H9 (cell line): Measurements from ENCODE around the gene CCDC124. TPM values are rescaled to one million over a fixed set of nuclear protein-coding genes. Genes with fewer than 3 reads are reported as not detected.

Experiments used
- DNase-seq: peaks from one replicate; pipeline ENCODE4 v3.0.0-alpha.2; 2017
- H2AFZ ChIP-seq: one replicate; pipeline ENCODE4 v1.6.1; 2013; ENCODE audit warnings: mild to moderate bottlenecking, low read length, control low read depth, moderate library complexity
- H2AK5ac ChIP-seq: 2 replicates; pipeline ENCODE4 v1.6.1; 2013; ENCODE audit warnings: low read length, control low read depth, mixed read lengths; ENCODE audit not compliant: insufficient read length
- H2BK120ac ChIP-seq: one replicate; pipeline ENCODE4 v1.6.1; 2013; ENCODE audit warnings: low read depth, mild to moderate bottlenecking, low read length, control low read depth, inconsistent platforms; ENCODE audit not compliant: poor library complexity, severe bottlenecking
- H2BK12ac ChIP-seq: 2 replicates; pipeline ENCODE4 v1.6.1; 2013; ENCODE audit warnings: low read length, control low read depth, mixed read lengths, low read depth; ENCODE audit not compliant: insufficient read length
- H2BK15ac ChIP-seq: 2 replicates; pipeline ENCODE4 v1.6.1; 2013; ENCODE audit warnings: low read depth, low read length, control low read depth
- H2BK20ac ChIP-seq: one replicate; pipeline ENCODE4 v1.6.1; 2013; ENCODE audit warnings: low read depth, mild to moderate bottlenecking, low read length, control low read depth, inconsistent platforms; ENCODE audit not compliant: poor library complexity, severe bottlenecking
- H2BK5ac ChIP-seq: 2 replicates; pipeline ENCODE4 v1.6.1; 2013; ENCODE audit warnings: low read length, control low read depth, mixed read lengths; ENCODE audit not compliant: insufficient read length
- H3K14ac ChIP-seq: 2 replicates; pipeline ENCODE4 v1.6.1; 2013; ENCODE audit warnings: low read length, control low read depth; ENCODE audit not compliant: insufficient read depth
- H3K18ac ChIP-seq: 2 replicates; pipeline ENCODE4 v1.6.1; 2013; ENCODE audit warnings: low read depth, mild to moderate bottlenecking, mixed read lengths, low read length, control low read depth; ENCODE audit not compliant: insufficient read length
- H3K23ac ChIP-seq: 2 replicates; pipeline ENCODE4 v1.6.1; 2013; ENCODE audit warnings: low read length, control low read depth, mixed read lengths, low read depth; ENCODE audit not compliant: insufficient read length
- H3K23me2 ChIP-seq: 2 replicates; pipeline ENCODE4 v1.6.1; 2013; ENCODE audit warnings: low read depth, mild to moderate bottlenecking, mixed read lengths, low read length, control low read depth; ENCODE audit not compliant: insufficient read length, poor library complexity, severe bottlenecking
- H3K27ac ChIP-seq: 2 replicates; pipeline ENCODE4 v1.5.1; 2013; ENCODE audit warnings: low read length, control low read depth, mixed read lengths, low read depth; ENCODE audit not compliant: insufficient read length
- H3K27me3 ChIP-seq: 2 replicates; pipeline ENCODE4 v1.6.1; 2013; ENCODE audit warnings: low read length, control low read depth, inconsistent platforms; ENCODE audit not compliant: insufficient read depth
- H3K4ac ChIP-seq: 2 replicates; pipeline ENCODE4 v1.6.1; 2013; ENCODE audit warnings: low read depth, mild to moderate bottlenecking, control low read depth, inconsistent platforms, low read length, moderate library complexity
- H3K4me1 ChIP-seq: 2 replicates; pipeline ENCODE4 v1.6.1; 2013; ENCODE audit warnings: low read length, control low read depth, inconsistent platforms; ENCODE audit not compliant: insufficient read depth
- H3K4me2 ChIP-seq: 2 replicates; pipeline ENCODE4 v1.6.1; 2013; ENCODE audit warnings: low read length, control low read depth, mixed read lengths; ENCODE audit not compliant: insufficient read length, insufficient read depth
- H3K56ac ChIP-seq: 2 replicates; pipeline ENCODE4 v1.6.1; 2013; ENCODE audit warnings: low read depth, mild to moderate bottlenecking, mixed read lengths, low read length, control low read depth; ENCODE audit not compliant: insufficient read length
- H3K79me1 ChIP-seq: 2 replicates; pipeline ENCODE4 v1.6.1; 2013; ENCODE audit warnings: low read depth, mild to moderate bottlenecking, moderate library complexity, low read length, control low read depth, inconsistent platforms; ENCODE audit not compliant: insufficient read depth, poor library complexity, severe bottlenecking
- H3K79me2 ChIP-seq: 2 replicates; pipeline ENCODE4 v1.6.1; 2013; ENCODE audit warnings: low read length, control low read depth, inconsistent platforms; ENCODE audit not compliant: insufficient read depth
- H3K9ac ChIP-seq: 2 replicates; pipeline ENCODE4 v1.6.1; 2013; ENCODE audit warnings: low read length, control low read depth, mixed read lengths; ENCODE audit not compliant: insufficient read length; ENCODE audit errors: extremely low read depth
- H3K9me3 ChIP-seq: one replicate; pipeline ENCODE4 v1.6.1; 2013; ENCODE audit warnings: low read depth, low read length, inconsistent platforms; ENCODE audit not compliant: control insufficient read depth
- H3T11ph ChIP-seq: one replicate; pipeline ENCODE4 v1.6.1; 2013; ENCODE audit warnings: mild to moderate bottlenecking, low read length, control low read depth, inconsistent platforms
- H4K20me1 ChIP-seq: one replicate; pipeline ENCODE4 v1.6.1; 2013; ENCODE audit not compliant: control insufficient read depth, insufficient read length, insufficient read depth
- H4K5ac ChIP-seq: 2 replicates; pipeline ENCODE4 v1.6.1; 2013; ENCODE audit warnings: low read depth, mild to moderate bottlenecking, mixed read lengths, low read length, control low read depth; ENCODE audit not compliant: insufficient read length
- H4K8ac ChIP-seq: replicated peaks from 2 replicates; pipeline ENCODE4 v1.6.1; 2013; ENCODE audit warnings: low read length, control low read depth, mixed read lengths, low read depth; ENCODE audit not compliant: insufficient read length
- H4K91ac ChIP-seq: 2 replicates; pipeline ENCODE4 v1.6.1; 2013; ENCODE audit warnings: low read depth, mild to moderate bottlenecking, moderate library complexity, mixed read lengths, low read length, control low read depth; ENCODE audit not compliant: insufficient read length
- H3K27ac Mint-ChIP-seq, 3 experiments: 2 replicates in 2 of 3; 3 replicates in 1 of 3; pipeline ENCODE4 v1.8.0; 2020 to 2021; ENCODE audit warnings: mixed read lengths in 3 of 3, mild to moderate bottlenecking in 1 of 3, moderate library complexity in 1 of 3
- H3K27me3 Mint-ChIP-seq: 2 replicates; pipeline ENCODE4 v1.8.0; 2021; ENCODE audit warnings: low read depth, mild to moderate bottlenecking, moderate library complexity, mixed read lengths
- H3K36me3 Mint-ChIP-seq, 3 experiments: 2 replicates in 2 of 3; 3 replicates in 1 of 3; pipeline ENCODE4 v1.8.0; 2020 to 2021; ENCODE audit warnings: low read depth in 3 of 3, mixed read lengths in 3 of 3; ENCODE audit not compliant: insufficient read depth in 1 of 3
- H3K4me1 Mint-ChIP-seq, 2 experiments: 2 replicates each; pipeline ENCODE4 v1.8.0; 2020; ENCODE audit warnings: mixed read lengths in 2 of 2
- H3K4me3 Mint-ChIP-seq, 2 experiments: 2 replicates in 1 of 2; 3 replicates in 1 of 2; pipeline ENCODE4 v1.8.0; 2020 to 2021; ENCODE audit warnings: mild to moderate bottlenecking in 2 of 2, mixed read lengths in 2 of 2, moderate library complexity in 1 of 2
- H3K9me3 Mint-ChIP-seq, 2 experiments: 2 replicates in 1 of 2; 3 replicates in 1 of 2; pipeline ENCODE4 v1.8.0; 2020; ENCODE audit warnings: mild to moderate bottlenecking in 2 of 2, mixed read lengths in 2 of 2, moderate library complexity in 1 of 2
- WGBS: extraction: QIAGEN DNeasy Blood & Tissue Kit; methylation state at CpG from one replicate; pipeline ENCODE4 v1.1.7; 2013; ENCODE audit warnings: missing lambda C conversion rate, low lambda C conversion rate, mixed read lengths; ENCODE audit not compliant: insufficient read length; ENCODE audit errors: extremely low coverage; 5-methylcytosine and 5-hydroxymethylcytosine counted together
- total RNA-seq: library from RNA; stranded (reverse); gene quantifications from 2 replicates; pipeline ENCODE4 v1.2.1, GENCODE V29; 2021
- TF ChIP-seq, protein P1 (sequence below): fragments of 200-600 bp; sonication (generic); conservative IDR thresholded peaks from 3 replicates; pipeline ENCODE4 v1.8.0; 2021; ENCODE audit warnings: antibody characterized with exemption, mild to moderate bottlenecking

CCDC124 gene
- total RNA-seq, 1 experiment from 2014 or later: 119 TPM

DNA sequence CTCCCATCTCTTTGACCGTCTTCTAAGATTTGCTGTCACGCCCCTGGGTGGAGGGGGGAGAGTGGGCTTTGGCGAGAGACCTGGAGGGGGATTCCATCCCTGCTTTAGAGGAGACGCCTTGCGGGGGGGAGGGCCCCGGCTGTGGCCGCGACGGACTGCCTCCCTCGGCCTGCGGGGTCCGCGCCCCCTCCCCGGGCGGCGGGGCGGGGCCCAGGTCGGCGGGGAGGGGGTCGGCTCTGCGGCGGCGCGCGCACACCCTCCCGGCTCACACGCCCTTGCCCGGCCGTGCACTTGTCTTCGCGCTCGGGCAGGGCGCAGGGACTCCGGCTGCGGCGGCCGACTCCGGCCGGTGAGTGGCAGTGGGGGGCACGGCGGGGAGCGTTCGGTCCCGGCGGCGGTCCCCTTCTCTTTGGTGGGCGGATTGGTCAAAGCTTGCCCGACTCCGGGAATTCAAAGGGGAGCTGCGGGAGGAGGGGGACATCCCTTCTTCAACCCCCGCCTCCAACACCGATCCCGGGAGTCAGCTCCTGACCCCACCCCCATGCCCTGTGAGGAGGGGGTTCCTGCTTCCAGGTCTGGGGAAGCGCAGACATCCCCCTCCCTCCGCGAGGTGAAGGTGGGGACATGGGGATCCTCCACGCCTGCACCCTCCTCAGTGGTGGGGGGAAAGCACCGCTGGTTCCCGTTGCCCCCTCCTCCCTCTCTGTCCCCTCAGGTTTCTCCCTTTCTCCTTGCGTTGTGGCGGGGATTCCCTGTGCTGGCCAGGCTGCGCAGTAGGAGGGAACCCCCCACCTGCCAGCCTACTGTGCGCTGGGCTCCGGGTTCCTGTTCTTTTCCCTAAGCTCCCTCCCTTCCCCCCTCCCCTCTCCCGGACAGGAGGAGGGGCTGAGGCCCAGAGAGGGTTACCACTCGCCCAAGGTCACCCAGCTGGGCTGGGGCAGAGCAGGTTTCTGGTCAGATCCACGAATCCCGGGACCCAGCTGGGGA, 19.5 kb downstream of the CCDC124 start:
- H2BK20ac ChIP-seq: no peak overlapping the region
- H3K4me2 ChIP-seq: peak overlapping the region; percentile 63
- peak overlapping the region; percentile 59 to 84 for H3K4me3 Mint-ChIP-seq
- H3K36me3 Mint-ChIP-seq: no peaks in the 10 kb centered on the region
- H4K20me1 ChIP-seq: no peaks in the 10 kb centered on the region
- no peak overlapping the region for H3K27ac ChIP-seq
- H2AK5ac ChIP-seq: no peak overlapping the region
- TF ChIP-seq, protein P1, sequence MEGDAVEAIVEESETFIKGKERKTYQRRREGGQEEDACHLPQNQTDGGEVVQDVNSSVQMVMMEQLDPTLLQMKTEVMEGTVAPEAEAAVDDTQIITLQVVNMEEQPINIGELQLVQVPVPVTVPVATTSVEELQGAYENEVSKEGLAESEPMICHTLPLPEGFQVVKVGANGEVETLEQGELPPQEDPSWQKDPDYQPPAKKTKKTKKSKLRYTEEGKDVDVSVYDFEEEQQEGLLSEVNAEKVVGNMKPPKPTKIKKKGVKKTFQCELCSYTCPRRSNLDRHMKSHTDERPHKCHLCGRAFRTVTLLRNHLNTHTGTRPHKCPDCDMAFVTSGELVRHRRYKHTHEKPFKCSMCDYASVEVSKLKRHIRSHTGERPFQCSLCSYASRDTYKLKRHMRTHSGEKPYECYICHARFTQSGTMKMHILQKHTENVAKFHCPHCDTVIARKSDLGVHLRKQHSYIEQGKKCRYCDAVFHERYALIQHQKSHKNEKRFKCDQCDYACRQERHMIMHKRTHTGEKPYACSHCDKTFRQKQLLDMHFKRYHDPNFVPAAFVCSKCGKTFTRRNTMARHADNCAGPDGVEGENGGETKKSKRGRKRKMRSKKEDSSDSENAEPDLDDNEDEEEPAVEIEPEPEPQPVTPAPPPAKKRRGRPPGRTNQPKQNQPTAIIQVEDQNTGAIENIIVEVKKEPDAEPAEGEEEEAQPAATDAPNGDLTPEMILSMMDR: no peak
- no peak overlapping the region for H3K18ac ChIP-seq
- H2BK12ac ChIP-seq: no peak overlapping the region
- no peak overlapping the region for H2BK5ac ChIP-seq
- no peaks in the 10 kb centered on the region for H3K9me3 Mint-ChIP-seq
- H3K9ac ChIP-seq: no peak overlapping the region
- no peak overlapping the region for H4K8ac ChIP-seq
- DNase-seq: peak; percentile 44
- H3K27me3 ChIP-seq: peaks cover 27% of the 10 kb centered on the region; the same call in 1 of the 2 replicates
- no peak overlapping the region for H3T11ph ChIP-seq
- H3K23ac ChIP-seq: no peak overlapping the region
- no peak overlapping the region for H2AFZ ChIP-seq
- no peak overlapping the region for H3K4ac ChIP-seq
- H3K4me1 ChIP-seq: peaks cover 1% of the 10 kb centered on the region; the same call in 1 of the 2 replicates
- no peaks in the 10 kb centered on the region for H3K9me3 ChIP-seq
- no peak overlapping the region for H2BK15ac ChIP-seq
- no peak overlapping the region for H4K91ac ChIP-seq
- H4K5ac ChIP-seq: no peak overlapping the region
- H2BK120ac ChIP-seq: no peak overlapping the region
- H3K14ac ChIP-seq: no peak overlapping the region; the same call in 1 of the 2 replicates
- WGBS: no CpG with 5 or more reads among the region's 68 CpGs
- peaks cover 74% of the 10 kb centered on the region for H3K27me3 Mint-ChIP-seq
- peaks cover 31 to 41% of the 10 kb centered on the region in 2 experiments for H3K4me1 Mint-ChIP-seq
- no peaks in the 10 kb centered on the region for H3K79me2 ChIP-seq
- no peak overlapping the region for H3K56ac ChIP-seq
- H3K23me2 ChIP-seq: peaks cover 37% of the 10 kb centered on the region
- H3K27ac Mint-ChIP-seq: no peak overlapping the region
- H3K79me1 ChIP-seq: no peaks in the 10 kb centered on the region
